ENCODE measurements around the gene ENGASE.

The ENGASE gene

DNA sequence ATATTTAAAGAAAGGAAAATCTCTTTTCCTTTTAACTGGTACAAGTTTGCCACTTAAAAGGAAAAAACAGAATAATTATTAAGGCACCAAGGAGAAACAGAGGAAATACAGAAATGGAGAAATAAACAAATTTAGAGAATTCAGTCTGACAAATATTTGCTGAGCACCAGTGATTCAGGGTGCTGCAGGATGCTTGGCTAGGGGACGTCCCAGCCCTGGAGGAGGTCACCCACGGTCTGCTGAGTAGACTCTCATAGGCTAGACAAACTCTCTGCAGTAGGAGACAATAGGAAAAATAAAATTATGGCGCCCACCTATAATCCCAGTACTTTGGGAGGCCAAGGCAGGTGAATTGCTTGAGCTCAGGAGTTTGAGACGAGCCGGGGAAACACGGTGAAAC, 34.7 kb upstream of the ENGASE start:
- no peaks in the 10 kb centered on the region for H3K9me3 ChIP-seq (ENCODE audit: control insufficient read depth in 1 of 2, low read length in 2 of 2)
- H3K27ac ChIP-seq (ENCODE audit: low read depth, low read length): no peak overlapping the region
- H3K27me3 ChIP-seq (ENCODE audit: control insufficient read depth in 1 of 2, insufficient read depth in 2 of 2, low read length in 2 of 2): no peaks in the 10 kb centered on the region
- H3K36me3 ChIP-seq (ENCODE audit: control insufficient read depth in 1 of 2, insufficient read depth in 2 of 2, low read length in 2 of 2): no peaks in the 10 kb centered on the region
- no peak overlapping the region for H3K9ac ChIP-seq (ENCODE audit: low read depth in 1 of 2, low read length in 2 of 2)
- no peaks in the 10 kb centered on the region for H3K4me1 ChIP-seq (ENCODE audit: control insufficient read depth in 1 of 2, insufficient read depth in 2 of 2, low read length in 2 of 2)
- H3K4me3 ChIP-seq (ENCODE audit: low read depth in 1 of 2, low read length in 2 of 2): no peak overlapping the region

DNA sequence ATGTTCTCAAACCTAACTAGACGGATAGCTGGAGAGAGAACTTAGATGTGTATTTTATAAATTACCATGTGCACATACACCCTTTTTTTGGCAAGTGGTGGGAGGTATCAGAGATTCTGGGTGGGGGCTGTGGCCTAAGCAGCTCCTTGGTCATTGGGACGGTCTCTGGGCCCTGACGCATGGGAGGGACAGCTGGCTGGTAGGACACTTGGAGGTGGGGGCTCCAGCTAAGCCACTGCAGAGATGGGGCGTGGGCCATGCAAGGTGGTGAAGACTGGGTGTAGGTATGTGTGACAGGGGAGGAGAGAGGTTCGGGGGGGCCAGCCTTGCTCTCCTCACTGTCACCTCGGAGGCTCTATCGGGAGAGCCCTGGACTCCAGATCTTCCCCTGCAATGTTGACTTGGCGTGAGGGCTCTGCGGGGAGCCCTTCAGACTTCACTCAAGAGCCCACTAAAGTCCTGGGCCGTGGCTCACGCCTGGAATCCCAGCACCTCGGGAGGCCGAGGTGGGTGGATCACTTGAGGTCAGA, 33.5 kb upstream of the ENGASE start:
- Histone ChIP-seq H3K4me3 (ENCODE audit: low read depth in 1 of 2, low read length in 2 of 2) (no peak overlapping the region), H3K27ac (ENCODE audit: low read depth, low read length) (no peak overlapping the region), H3K4me1 (ENCODE audit: control insufficient read depth in 1 of 2, insufficient read depth in 2 of 2, low read length in 2 of 2) (no peaks in the 10 kb centered on the region)

DNA sequence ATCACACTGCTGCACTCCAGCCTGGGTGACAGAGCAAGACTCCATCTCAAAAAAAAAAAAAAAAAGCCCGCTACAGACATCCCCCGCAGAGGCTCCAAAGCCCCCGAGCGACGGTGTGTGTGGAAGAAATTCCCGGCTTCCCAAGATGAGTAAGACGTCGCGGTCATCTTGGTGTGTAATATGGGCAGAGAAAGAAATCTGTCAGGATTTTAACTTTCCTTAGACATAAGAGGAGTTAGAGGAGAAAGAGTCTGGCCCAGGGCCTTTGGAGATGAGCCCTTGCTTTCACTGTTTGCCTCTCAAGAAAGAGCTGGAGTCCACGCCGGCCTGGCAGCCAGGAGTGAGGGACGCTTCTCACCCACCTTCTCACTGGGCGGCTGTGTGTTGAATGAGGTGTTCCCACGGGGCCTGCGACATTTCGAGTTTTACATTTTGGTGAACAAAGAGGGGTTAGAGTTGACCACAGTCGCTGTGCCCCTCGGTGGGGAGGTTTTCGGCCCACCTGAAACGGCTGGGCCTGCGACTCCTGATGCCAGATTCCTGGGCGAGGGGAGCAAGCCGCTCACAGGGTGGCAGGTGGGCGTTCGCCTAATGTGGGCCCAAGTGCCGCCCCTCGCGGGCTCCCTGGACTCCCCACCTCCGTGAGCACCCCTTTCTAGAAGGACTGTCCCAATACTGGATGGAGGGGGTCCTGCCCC, 32.8 kb upstream of the ENGASE start:
- Histone ChIP-seq H3K4me1 (ENCODE audit: control insufficient read depth in 1 of 2, insufficient read depth in 2 of 2, low read length in 2 of 2) (no peaks in the 10 kb centered on the region), H3K36me3 (ENCODE audit: control insufficient read depth in 1 of 2, insufficient read depth in 2 of 2, low read length in 2 of 2) (no peaks in the 10 kb centered on the region), H3K4me3 (ENCODE audit: low read depth in 1 of 2, low read length in 2 of 2) (no peak overlapping the region), H3K9me3 (ENCODE audit: control insufficient read depth in 1 of 2, low read length in 2 of 2) (no peaks in the 10 kb centered on the region), H3K27me3 (ENCODE audit: control insufficient read depth in 1 of 2, insufficient read depth in 2 of 2, low read length in 2 of 2) (no peaks in the 10 kb centered on the region), H3K27ac (ENCODE audit: low read depth, low read length) (no peak overlapping the region), H3K9ac (ENCODE audit: low read depth in 1 of 2, low read length in 2 of 2) (no peak overlapping the region)

More for the DNA sequence above, 33.5 kb upstream of the ENGASE start:
- Histone ChIP-seq H3K27me3 (ENCODE audit: control insufficient read depth in 1 of 2, insufficient read depth in 2 of 2, low read length in 2 of 2) (no peaks in the 10 kb centered on the region), H3K9me3 (ENCODE audit: control insufficient read depth in 1 of 2, low read length in 2 of 2) (no peaks in the 10 kb centered on the region), H3K9ac (ENCODE audit: low read depth in 1 of 2, low read length in 2 of 2) (no peak overlapping the region), H3K36me3 (ENCODE audit: control insufficient read depth in 1 of 2, insufficient read depth in 2 of 2, low read length in 2 of 2) (no peaks in the 10 kb centered on the region)

DNA sequence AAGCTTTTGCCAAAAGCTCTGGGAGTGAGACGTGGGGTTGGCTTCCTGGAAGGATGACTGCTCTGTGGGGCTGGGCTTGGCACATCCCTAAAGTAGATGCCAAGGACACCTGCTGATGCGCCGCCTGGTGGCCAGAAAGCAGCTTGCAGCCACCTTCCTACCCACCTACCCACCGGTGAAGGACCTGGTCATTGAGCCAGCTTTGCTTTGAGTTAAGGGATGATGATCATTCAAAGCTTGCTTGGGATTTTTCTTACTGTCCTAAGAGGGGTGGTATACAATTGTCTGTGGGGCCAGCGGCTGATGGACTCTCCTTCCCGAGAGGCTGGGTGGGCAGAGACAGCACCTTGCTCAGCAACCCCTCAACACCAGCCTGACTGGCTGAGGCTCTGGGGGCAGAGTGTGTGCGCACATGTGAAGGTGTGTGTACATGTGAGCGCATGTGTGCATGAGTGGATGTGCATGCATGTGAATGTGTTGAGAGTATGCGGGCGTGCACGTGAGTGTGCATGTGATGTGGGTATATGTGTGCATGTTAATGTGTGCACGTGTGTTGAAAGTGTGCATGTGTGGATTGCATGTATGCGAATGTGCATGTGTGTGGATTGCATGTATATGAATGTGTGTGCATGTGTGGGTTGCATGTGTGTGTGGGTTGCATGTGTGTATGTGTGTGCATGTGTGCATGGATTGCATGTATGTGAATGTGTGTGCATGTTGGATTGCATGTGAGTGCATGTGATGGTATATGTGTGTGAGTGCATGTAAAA, 32.0 kb upstream of the ENGASE start:
- no peak overlapping the region for H3K4me3 ChIP-seq (ENCODE audit: low read depth in 1 of 2, low read length in 2 of 2)
- no peaks in the 10 kb centered on the region for H3K27me3 ChIP-seq (ENCODE audit: control insufficient read depth in 1 of 2, insufficient read depth in 2 of 2, low read length in 2 of 2)
- H3K27ac ChIP-seq (ENCODE audit: low read depth, low read length): no peak overlapping the region
- peaks cover 0 to under 1% of the 10 kb centered on the region in 2 donors for H3K36me3 ChIP-seq (ENCODE audit: control insufficient read depth in 1 of 2, insufficient read depth in 2 of 2, low read length in 2 of 2)
- H3K4me1 ChIP-seq (ENCODE audit: control insufficient read depth in 1 of 2, insufficient read depth in 2 of 2, low read length in 2 of 2): no peaks in the 10 kb centered on the region
- no peak overlapping the region for H3K9ac ChIP-seq (ENCODE audit: low read depth in 1 of 2, low read length in 2 of 2)
- no peaks in the 10 kb centered on the region for H3K9me3 ChIP-seq (ENCODE audit: control insufficient read depth in 1 of 2, low read length in 2 of 2)

DNA sequence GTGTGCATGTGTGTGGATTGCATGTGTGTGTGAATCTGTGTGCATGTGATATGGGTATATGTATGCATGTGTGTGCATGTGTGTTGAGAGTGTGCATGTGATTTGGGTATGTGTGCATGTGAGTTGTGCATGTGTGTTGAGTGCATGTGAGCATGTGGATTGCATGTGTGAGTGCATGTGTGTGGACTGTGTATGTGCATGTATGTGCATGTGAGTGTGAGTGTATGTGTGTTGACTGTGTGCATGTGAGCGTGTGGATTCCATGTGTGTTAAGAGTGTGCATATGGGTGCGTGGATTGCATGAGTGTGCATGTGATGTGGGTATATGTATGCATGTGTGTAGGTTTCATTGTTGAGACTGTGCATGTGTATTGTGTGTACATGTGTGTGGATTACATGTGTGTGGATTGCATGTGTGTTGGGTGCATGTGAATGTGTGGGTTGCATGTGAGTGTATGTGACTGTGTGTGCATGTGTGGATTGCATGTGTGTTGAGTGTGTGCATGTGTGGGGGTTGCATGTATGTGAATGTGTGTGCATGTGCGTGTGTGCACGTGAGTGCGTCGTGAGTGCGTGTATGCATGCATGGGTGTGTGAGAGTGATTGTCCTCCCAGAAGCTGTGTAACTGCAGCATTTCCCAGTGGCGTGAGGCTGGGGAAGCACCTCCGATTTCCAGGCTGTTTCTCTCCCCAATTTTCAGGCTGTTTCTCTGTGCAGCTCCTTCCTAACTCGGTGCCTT, 31.3 kb upstream of the ENGASE start:
- Histone ChIP-seq H3K9ac (ENCODE audit: low read depth in 1 of 2, low read length in 2 of 2) (no peak overlapping the region), H3K4me3 (ENCODE audit: low read depth in 1 of 2, low read length in 2 of 2) (no peak overlapping the region), H3K27me3 (ENCODE audit: control insufficient read depth in 1 of 2, insufficient read depth in 2 of 2, low read length in 2 of 2) (no peaks in the 10 kb centered on the region), H3K9me3 (ENCODE audit: control insufficient read depth in 1 of 2, low read length in 2 of 2) (no peaks in the 10 kb centered on the region), H3K27ac (ENCODE audit: low read depth, low read length) (no peak overlapping the region), H3K4me1 (ENCODE audit: control insufficient read depth in 1 of 2, insufficient read depth in 2 of 2, low read length in 2 of 2) (no peaks in the 10 kb centered on the region), H3K36me3 (ENCODE audit: control insufficient read depth in 1 of 2, insufficient read depth in 2 of 2, low read length in 2 of 2) (peaks cover 0 to 3% of the 10 kb centered on the region in 2 donors)

DNA sequence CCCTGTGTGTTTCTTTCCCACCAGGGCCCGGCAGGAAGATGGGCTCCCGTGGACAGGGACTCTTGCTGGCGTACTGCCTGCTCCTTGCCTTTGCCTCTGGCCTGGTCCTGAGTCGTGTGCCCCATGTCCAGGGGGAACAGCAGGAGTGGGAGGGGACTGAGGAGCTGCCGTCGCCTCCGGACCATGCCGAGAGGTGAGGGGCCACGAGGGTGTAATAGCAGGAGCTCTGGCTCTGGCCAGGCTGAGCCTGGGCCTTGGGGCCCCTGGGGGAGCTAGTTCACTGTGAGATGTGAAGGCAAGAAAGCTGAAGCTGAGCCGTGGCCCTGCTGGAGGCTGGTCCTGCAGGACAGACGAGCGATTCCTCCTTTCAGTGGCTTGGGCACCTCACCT, 30.7 kb upstream of the ENGASE start:
- Histone ChIP-seq H3K4me3 (ENCODE audit: low read depth in 1 of 2, low read length in 2 of 2) (no peak overlapping the region), H3K27ac (ENCODE audit: low read depth, low read length) (no peak overlapping the region), H3K27me3 (ENCODE audit: control insufficient read depth in 1 of 2, insufficient read depth in 2 of 2, low read length in 2 of 2) (no peaks in the 10 kb centered on the region), H3K9me3 (ENCODE audit: control insufficient read depth in 1 of 2, low read length in 2 of 2) (no peaks in the 10 kb centered on the region), H3K4me1 (ENCODE audit: control insufficient read depth in 1 of 2, insufficient read depth in 2 of 2, low read length in 2 of 2) (no peaks in the 10 kb centered on the region), H3K36me3 (ENCODE audit: control insufficient read depth in 1 of 2, insufficient read depth in 2 of 2, low read length in 2 of 2) (peaks cover 0 to 3% of the 10 kb centered on the region in 2 donors), H3K9ac (ENCODE audit: low read depth in 1 of 2, low read length in 2 of 2) (no peak overlapping the region)

DNA sequence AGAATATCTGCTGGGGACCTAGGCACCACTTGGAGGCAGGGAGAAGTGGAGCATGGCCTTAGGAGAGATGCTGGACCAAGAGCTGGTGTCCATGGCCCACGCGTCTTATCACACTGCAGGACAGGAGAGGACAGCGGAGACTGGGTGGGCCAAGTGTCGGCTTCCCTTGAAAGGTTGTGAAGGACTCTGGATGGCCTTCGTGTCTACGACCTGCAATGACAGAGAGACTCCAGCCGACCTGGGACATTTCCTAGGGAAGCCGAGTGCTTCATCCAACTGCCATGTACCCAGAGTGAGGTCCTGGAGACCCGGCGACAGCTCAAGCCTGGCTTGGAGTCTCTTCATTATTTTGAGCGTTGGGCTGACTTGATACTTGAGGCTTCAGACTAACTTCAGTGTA, 30.2 kb upstream of the ENGASE start:
- Histone ChIP-seq H3K9ac (ENCODE audit: low read depth in 1 of 2, low read length in 2 of 2) (no peak overlapping the region), H3K9me3 (ENCODE audit: control insufficient read depth in 1 of 2, low read length in 2 of 2) (no peaks in the 10 kb centered on the region), H3K36me3 (ENCODE audit: control insufficient read depth in 1 of 2, insufficient read depth in 2 of 2, low read length in 2 of 2) (peaks cover 0 to 3% of the 10 kb centered on the region in 2 donors), H3K4me1 (ENCODE audit: control insufficient read depth in 1 of 2, insufficient read depth in 2 of 2, low read length in 2 of 2) (no peaks in the 10 kb centered on the region), H3K4me3 (ENCODE audit: low read depth in 1 of 2, low read length in 2 of 2) (no peak overlapping the region), H3K27me3 (ENCODE audit: control insufficient read depth in 1 of 2, insufficient read depth in 2 of 2, low read length in 2 of 2) (no peaks in the 10 kb centered on the region), H3K27ac (ENCODE audit: low read depth, low read length) (no peak overlapping the region)

DNA sequence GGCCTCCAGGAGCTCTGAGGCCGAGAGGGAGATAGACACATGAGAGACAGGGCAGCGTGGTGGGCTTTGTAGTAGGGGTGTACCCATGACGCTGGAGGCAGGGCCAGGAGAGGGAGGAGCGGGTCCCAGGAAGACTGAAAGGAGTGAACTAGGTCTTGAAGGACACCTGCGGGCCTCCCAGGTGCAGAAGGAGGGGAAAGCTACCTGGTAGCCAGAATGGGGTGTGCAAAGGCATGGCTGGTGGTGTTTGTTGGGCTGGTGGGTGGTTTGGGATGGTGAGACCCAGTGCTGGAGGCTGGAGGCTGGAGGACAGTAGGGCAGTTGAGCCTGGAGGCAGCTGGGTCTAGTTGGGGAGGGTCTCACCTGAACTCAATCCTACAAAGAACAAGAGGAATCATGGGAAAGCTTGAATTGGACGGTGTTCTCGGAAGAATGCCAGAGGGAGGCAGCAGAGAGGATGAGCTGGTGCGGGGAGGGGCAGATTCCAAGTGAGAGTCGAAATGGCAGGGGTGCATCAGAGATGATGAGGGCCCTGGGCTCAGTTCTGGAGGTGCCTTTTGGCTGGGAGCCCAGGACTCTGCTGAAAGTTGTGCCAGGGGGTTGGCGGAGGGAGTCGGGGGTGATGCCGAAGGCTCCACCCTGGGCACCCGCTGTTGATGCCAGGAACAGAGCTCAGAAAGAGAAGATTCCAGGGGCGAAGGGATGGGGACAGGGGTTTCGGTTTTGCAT, 29.5 kb upstream of the ENGASE start:
- H3K4me3 ChIP-seq (ENCODE audit: low read depth in 1 of 2, low read length in 2 of 2): no peak overlapping the region
- peaks cover 0 to 3% of the 10 kb centered on the region in 2 donors for H3K36me3 ChIP-seq (ENCODE audit: control insufficient read depth in 1 of 2, insufficient read depth in 2 of 2, low read length in 2 of 2)
- H3K9me3 ChIP-seq (ENCODE audit: control insufficient read depth in 1 of 2, low read length in 2 of 2): no peaks in the 10 kb centered on the region
- no peak overlapping the region for H3K27ac ChIP-seq (ENCODE audit: low read depth, low read length)
- no peaks in the 10 kb centered on the region for H3K4me1 ChIP-seq (ENCODE audit: control insufficient read depth in 1 of 2, insufficient read depth in 2 of 2, low read length in 2 of 2)
- H3K9ac ChIP-seq (ENCODE audit: low read depth in 1 of 2, low read length in 2 of 2): no peak overlapping the region
- no peaks in the 10 kb centered on the region for H3K27me3 ChIP-seq (ENCODE audit: control insufficient read depth in 1 of 2, insufficient read depth in 2 of 2, low read length in 2 of 2)

DNA sequence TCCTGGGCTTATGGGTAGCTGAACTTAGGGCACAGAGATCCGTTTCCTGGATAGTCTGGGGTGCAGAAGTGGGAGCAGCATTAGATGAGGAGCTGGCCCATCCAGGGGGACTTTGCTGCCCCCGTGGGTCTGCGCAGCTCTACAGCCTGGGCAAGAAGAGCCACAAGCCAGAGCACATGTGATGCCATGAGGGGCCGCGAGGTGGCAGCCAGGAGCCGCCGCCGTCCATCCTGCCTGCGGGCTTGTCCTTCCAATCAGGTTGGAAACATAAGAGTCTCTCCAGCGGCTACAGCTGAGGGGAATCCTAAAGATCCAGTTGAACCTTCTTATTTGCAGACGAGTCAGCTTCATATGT, 28.8 kb upstream of the ENGASE start:
- Histone ChIP-seq H3K4me3 (ENCODE audit: low read depth in 1 of 2, low read length in 2 of 2) (no peak overlapping the region), H3K27me3 (ENCODE audit: control insufficient read depth in 1 of 2, insufficient read depth in 2 of 2, low read length in 2 of 2) (peaks cover 0 to 2% of the 10 kb centered on the region in 2 donors), H3K36me3 (ENCODE audit: control insufficient read depth in 1 of 2, insufficient read depth in 2 of 2, low read length in 2 of 2) (peaks cover 0 to 3% of the 10 kb centered on the region in 2 donors), H3K9ac (ENCODE audit: low read depth in 1 of 2, low read length in 2 of 2) (no peak overlapping the region), H3K4me1 (ENCODE audit: control insufficient read depth in 1 of 2, insufficient read depth in 2 of 2, low read length in 2 of 2) (no peaks in the 10 kb centered on the region), H3K9me3 (ENCODE audit: control insufficient read depth in 1 of 2, low read length in 2 of 2) (no peaks in the 10 kb centered on the region), H3K27ac (ENCODE audit: low read depth, low read length) (no peak overlapping the region)

Measured in duodenal mucosa (tissue), 2 donors.